Left renal cortex interstitium (tissue), 4 donors: Measurements from ENCODE around the gene UTP3. TPM values are rescaled to one million over a fixed set of nuclear protein-coding genes. Genes with fewer than 3 reads are reported as not detected.

Experiments used
- polyA plus RNA-seq, 4 donors: library from polyadenylated mRNA; unstranded; fragments of 120-200 nt; gene quantifications; one replicate each; pipeline ENCODE4 v1.2.1, GENCODE V29; 2013; ENCODE audit not compliant: insufficient read length in 4 of 4

Gene UTP3
- polyA plus RNA-seq, 4 donors = 39.7 to 54.4 (median 46.3) TPM

Other genes with a start within 250 kb of the UTP3 start
- under 1 TPM in 3 of 4 donors, not detected in 1; 0.13 to 0.17 (median 0.14) TPM for gene MUC7, start 216.3 kb upstream of the UTP3 start, polyA plus RNA-seq
- gene AMTN, start 170.0 kb upstream of the UTP3 start, polyA plus RNA-seq = not detected
- gene AMBN, start 96.3 kb upstream of the UTP3 start, polyA plus RNA-seq = 1 to 10 TPM in 3 of 4 donors, under 1 TPM in 1; 0.87 to 2.6 (median 1.2) TPM
- gene ENAM, start 59.8 kb upstream of the UTP3 start, polyA plus RNA-seq = 1 to 10 TPM; 3.8 to 6.3 (median 5.3) TPM
- 1 to 10 TPM in 2 of 4 donors, under 1 TPM in 2; 0.87 to 1.1 (median 1.0) TPM for gene JCHAIN, start 22.0 kb upstream of the UTP3 start, polyA plus RNA-seq
- gene RUFY3, start 33.4 kb downstream of the UTP3 start, polyA plus RNA-seq = 100 to 1,000 TPM in 2 of 4 donors, 10 to 100 TPM in 2; 78.0 to 198 (median 137) TPM
- 100 to 1,000 TPM; 108 to 139 (median 126) TPM for gene GRSF1, start 151.4 kb downstream of the UTP3 start, polyA plus RNA-seq
- 10 to 100 TPM; 35.0 to 62.7 (median 38.5) TPM for gene MOB1B, start 213.8 kb downstream of the UTP3 start, polyA plus RNA-seq